ENCODE data around the gene HMCN1.

DNA sequence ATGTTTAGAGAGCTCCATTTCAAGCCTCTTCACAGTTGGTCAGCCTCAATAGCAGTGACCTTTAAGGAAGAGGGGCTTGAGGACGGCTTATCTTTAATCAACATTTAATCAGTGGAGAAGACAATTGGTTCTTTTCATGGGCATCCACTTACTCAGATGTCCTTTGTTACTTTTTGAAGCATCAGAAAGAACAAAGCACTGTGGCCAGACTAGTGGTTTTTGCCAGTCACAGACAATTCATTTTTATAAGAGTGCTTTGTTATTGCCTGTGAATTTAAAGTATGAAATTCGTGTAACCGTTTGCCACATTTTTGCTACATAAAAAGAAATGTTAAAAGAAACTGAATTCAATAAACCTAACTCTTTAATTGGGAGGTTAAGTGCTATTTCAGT lies 418.0 kb downstream of the HMCN1 start:
- TF ChIP-seq, protein P1, sequence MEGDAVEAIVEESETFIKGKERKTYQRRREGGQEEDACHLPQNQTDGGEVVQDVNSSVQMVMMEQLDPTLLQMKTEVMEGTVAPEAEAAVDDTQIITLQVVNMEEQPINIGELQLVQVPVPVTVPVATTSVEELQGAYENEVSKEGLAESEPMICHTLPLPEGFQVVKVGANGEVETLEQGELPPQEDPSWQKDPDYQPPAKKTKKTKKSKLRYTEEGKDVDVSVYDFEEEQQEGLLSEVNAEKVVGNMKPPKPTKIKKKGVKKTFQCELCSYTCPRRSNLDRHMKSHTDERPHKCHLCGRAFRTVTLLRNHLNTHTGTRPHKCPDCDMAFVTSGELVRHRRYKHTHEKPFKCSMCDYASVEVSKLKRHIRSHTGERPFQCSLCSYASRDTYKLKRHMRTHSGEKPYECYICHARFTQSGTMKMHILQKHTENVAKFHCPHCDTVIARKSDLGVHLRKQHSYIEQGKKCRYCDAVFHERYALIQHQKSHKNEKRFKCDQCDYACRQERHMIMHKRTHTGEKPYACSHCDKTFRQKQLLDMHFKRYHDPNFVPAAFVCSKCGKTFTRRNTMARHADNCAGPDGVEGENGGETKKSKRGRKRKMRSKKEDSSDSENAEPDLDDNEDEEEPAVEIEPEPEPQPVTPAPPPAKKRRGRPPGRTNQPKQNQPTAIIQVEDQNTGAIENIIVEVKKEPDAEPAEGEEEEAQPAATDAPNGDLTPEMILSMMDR (IDR thresholded peaks at IDR 0.05), result no peak
- no peak for TF ChIP-seq POLR2A (IDR thresholded peaks at IDR 0.05)

All from thyroid gland (tissue), 4 donors.